Activated CD8-positive, alpha-beta T cell treated with anti-CD3 and anti-CD28 coated beads for 36 hours (primary cell): ENCODE measurements around the gene PPIAL4G. TPM values are rescaled to one million over a fixed set of nuclear protein-coding genes. Genes with fewer than 3 reads are reported as not detected.
"Not testable (repeated sequence)": the region's sequence is repeated elsewhere in the genome, so short reads cannot be mapped to it uniquely, and the experiment has no call there.

ENCODE experiments used
- ATAC-seq: fragments of 200-7000 bp; cut with Tn5 transposase; one replicate; pipeline ENCODE4 v1.10.0; 2021; ENCODE audit warnings: mild to moderate bottlenecking, moderate library complexity
- CTCF ChIA-PET: fragments of 350-600 bp; sonication (Branson Sonifier 250); formaldehyde crosslinking; loops from one replicate; lab custom pipeline; 2021; ENCODE audit warnings: antibody characterized with exemption; lab: Charles Lee
- POLR2A ChIA-PET: fragments of 350-600 bp; sonication (Branson Sonifier 250); formaldehyde crosslinking; loops from one replicate; lab custom pipeline; 2021; ENCODE audit warnings: antibody characterized with exemption; lab: Charles Lee
- DNase-seq: peaks from one replicate; pipeline ENCODE4 v3.0.0-alpha.2; 2020
- H3K27ac Mint-ChIP-seq: one replicate; pipeline ENCODE4 v1.8.0; 2021; ENCODE audit warnings: mild to moderate bottlenecking, mixed read lengths
- H3K27me3 Mint-ChIP-seq: one replicate; pipeline ENCODE4 v1.8.0; 2021; ENCODE audit warnings: mixed read lengths
- H3K36me3 Mint-ChIP-seq: one replicate; pipeline ENCODE4 v1.8.0; 2021; ENCODE audit warnings: low read depth, mixed read lengths
- H3K4me1 Mint-ChIP-seq: one replicate; pipeline ENCODE4 v1.8.0; 2021; ENCODE audit warnings: low read depth, mixed read lengths
- H3K4me3 Mint-ChIP-seq: one replicate; pipeline ENCODE4 v1.8.0; 2021; ENCODE audit warnings: mild to moderate bottlenecking, moderate library complexity, mixed read lengths
- H3K9me3 Mint-ChIP-seq: one replicate; pipeline ENCODE4 v1.8.0; 2021; ENCODE audit warnings: mixed read lengths
- intact Hi-C: fragments of 100-400 bp; cut with micrococcal nuclease; formaldehyde crosslinking; loops from one replicate; pipeline ENCODE4 v1.10.0; 2022
- total RNA-seq, 2 experiments: library from RNA; stranded (reverse); gene quantifications; one replicate each; pipeline ENCODE4 v1.2.3, GENCODE V29; 2021

The PPIAL4G gene
- total RNA-seq = under 1 TPM in 1 of 2 experiments, not detected in 1; 0.07 TPM

DNA sequence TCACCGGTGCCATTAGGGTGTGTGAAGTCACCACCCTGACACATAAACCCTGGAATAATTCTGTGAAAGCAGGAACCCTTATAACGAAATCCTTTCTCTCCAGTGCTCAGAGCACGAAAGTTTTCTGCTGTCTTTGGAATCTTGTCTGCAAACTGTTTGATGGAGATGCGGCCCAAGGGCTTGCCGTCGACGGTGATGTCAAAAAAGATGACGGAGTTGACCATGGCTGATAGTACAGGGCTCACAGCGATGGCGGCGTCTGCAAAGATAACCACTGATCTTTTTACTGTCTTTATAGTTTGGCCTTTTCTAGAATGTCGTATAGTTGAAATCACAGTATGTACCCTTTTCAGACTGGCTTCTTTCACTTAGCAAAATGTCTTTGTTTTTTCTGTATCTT is at the start of gene PPIAL4G:
Gene PPIAL4G (minus strand): TSS at position 274 of the 400 bp plus-strand sequence. CDS start 50 bp downstream, at position 224.
- ATAC-seq, H3K27me3 Mint-ChIP-seq, H3K36me3 Mint-ChIP-seq, H3K4me1 Mint-ChIP-seq, DNase-seq, H3K4me3 Mint-ChIP-seq, POLR2A ChIA-PET, H3K27ac Mint-ChIP-seq, CTCF ChIA-PET, intact Hi-C loops, H3K9me3 Mint-ChIP-seq: not testable (repeated sequence)

DNA sequence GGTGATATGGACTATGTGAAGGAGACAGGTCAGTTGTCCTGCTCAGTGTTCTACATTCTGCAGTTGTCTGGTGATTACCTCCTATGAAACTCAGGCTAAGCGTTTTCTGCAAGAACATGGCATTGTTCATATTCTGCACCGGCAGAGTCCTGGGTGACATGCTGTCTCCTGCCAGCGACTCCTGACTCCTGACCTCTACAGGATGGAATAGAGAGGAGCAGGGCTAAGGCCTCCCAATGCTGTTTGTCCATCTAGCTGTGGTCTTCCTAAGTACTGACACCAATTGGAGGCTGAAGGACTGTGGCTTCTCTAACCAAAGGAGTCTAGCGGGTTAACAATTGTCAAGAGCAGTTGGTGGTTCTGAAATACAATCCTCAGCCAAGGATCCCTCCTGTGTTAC is 49.1 kb upstream of the PPIAL4G start:
- H3K4me3 Mint-ChIP-seq, intact Hi-C loops, H3K4me1 Mint-ChIP-seq, POLR2A ChIA-PET, ATAC-seq, H3K9me3 Mint-ChIP-seq, H3K27me3 Mint-ChIP-seq, H3K36me3 Mint-ChIP-seq, DNase-seq, CTCF ChIA-PET, H3K27ac Mint-ChIP-seq: not testable (repeated sequence)

DNA sequence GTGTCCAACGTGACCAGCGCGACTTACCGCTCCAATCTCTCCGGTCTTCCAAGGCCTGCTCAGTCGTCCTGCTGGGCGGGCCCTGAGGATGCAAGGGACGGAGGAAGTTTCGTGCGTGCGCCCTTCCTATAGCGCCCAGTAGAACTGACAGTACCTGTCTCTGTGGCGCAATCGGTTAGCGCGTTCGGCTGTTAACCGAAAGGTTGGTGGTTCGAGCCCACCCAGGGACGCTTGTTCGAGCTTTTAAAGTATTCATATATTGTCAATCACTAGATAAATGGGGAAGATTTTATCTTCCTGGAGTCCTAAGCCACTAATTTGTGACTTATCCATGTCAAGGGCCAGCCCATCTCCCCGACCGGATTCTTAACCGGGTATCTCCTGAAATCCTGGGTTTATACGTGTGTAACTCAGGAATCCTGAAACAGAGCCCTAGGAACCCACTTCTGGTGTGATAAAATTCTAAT is 46.0 kb upstream of the PPIAL4G start:
- intact Hi-C loops, H3K27me3 Mint-ChIP-seq, POLR2A ChIA-PET, H3K36me3 Mint-ChIP-seq, H3K9me3 Mint-ChIP-seq, CTCF ChIA-PET, ATAC-seq, H3K4me1 Mint-ChIP-seq: not testable (repeated sequence)
- DNase-seq = peak; percentile 84
- peak overlapping the region; percentile 66 for H3K4me3 Mint-ChIP-seq
- peak overlapping the region; percentile 70 for H3K27ac Mint-ChIP-seq

DNA sequence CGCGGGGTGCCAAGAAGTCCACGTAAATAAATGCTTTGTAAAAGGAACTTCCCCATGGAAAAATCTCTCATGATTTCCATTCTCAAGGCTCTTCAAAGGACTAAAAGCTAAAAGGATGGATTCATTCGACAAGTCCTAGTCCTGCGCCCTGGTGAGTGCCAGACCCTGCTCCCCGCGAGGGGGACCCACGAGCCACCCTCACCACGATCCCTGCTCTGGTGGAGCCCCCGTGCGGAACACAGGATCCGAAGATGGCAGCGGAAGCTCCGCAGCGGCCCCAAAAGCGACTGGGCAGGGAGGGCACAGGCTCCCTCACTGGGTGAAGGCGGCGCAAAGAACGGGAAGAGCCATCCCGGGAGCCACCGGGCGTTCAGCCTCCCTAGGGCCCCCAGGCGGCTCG is 45.5 kb upstream of the PPIAL4G start:
- ATAC-seq, H3K27me3 Mint-ChIP-seq, H3K27ac Mint-ChIP-seq, intact Hi-C loops, DNase-seq, H3K4me1 Mint-ChIP-seq, H3K4me3 Mint-ChIP-seq, H3K36me3 Mint-ChIP-seq, H3K9me3 Mint-ChIP-seq, CTCF ChIA-PET, POLR2A ChIA-PET: not testable (repeated sequence)

DNA sequence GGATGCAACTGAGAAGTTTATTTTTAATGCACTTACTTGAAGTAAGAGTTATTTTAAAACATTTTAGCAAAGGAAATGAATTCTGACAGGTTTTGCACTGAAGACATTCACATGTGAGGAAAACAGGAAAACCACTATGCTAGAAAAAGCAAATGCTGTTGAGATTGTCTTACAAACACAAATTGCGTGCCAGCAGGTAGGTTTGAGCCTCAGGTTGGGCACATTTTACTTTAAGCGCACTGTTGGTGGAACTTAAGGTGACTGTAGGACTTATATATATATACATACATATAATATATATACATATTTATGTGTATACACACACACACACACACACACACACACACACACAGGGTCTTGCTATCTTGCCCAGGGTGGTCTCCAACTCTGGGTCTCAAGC is 43.5 kb upstream of the PPIAL4G start:
- H3K9me3 Mint-ChIP-seq, H3K36me3 Mint-ChIP-seq, ATAC-seq, H3K4me1 Mint-ChIP-seq, POLR2A ChIA-PET, intact Hi-C loops, CTCF ChIA-PET, H3K27ac Mint-ChIP-seq, H3K27me3 Mint-ChIP-seq, DNase-seq, H3K4me3 Mint-ChIP-seq: not testable (repeated sequence)

DNA sequence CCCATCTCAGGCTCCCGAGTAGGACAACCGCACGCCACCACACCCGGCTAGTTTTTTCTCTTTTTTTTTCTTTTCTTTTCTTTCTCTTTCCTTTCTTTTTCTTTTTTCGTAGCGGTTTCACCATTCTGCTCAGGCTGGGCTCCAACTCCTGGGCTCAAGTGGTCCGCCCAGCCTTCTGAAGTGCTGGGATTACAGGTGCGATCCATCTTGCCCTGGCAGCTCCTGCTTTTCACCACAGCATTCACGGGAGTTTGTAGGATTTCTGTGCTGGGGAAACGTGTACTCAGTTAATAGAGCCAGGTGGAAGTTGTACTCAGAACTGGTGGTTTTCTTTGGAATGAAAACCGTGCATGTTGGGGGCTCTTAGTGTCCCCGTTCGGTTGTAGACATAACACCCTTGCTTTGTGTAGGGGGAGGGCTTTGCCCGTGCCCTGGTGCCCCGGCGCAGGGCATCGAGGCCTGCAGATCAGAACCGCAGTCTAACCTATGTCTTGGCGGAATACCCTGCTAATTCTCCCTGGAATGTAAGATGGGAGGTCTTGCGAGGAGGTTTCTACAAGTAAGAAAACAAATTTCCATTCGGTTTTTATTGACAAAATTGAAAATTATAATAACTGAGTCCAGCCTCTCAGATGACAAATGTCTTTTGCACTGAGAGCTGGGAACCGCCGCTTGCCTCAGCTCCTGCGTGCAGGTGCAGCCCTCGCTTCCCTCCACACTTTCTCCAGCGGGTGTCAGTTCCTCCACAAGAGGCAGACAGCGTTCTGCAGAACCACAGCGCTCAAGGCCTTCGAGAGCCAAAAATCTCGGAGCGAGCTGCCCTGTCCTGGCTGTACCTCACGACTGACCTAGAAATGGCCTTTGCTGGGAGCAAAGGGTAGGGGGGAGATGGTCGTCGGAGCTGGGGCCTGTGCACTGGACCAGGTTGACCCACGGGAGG is 40.4 kb upstream of the PPIAL4G start:
- intact Hi-C loops, H3K36me3 Mint-ChIP-seq, DNase-seq, H3K9me3 Mint-ChIP-seq, CTCF ChIA-PET, H3K27me3 Mint-ChIP-seq, H3K4me1 Mint-ChIP-seq: not testable (repeated sequence)
- peak overlapping the region; percentile 76 for H3K4me3 Mint-ChIP-seq
- H3K27ac Mint-ChIP-seq = peak overlapping the region; percentile 97
- POLR2A ChIA-PET = interaction anchor here (0.6 to 1.7 kb wide), 12 partner anchors 121 to 260 kb away, joined by 3 to 22 read pairs (median 4); no protein-coding TSS in a partner anchor
- peak; percentile 5 for ATAC-seq

DNA sequence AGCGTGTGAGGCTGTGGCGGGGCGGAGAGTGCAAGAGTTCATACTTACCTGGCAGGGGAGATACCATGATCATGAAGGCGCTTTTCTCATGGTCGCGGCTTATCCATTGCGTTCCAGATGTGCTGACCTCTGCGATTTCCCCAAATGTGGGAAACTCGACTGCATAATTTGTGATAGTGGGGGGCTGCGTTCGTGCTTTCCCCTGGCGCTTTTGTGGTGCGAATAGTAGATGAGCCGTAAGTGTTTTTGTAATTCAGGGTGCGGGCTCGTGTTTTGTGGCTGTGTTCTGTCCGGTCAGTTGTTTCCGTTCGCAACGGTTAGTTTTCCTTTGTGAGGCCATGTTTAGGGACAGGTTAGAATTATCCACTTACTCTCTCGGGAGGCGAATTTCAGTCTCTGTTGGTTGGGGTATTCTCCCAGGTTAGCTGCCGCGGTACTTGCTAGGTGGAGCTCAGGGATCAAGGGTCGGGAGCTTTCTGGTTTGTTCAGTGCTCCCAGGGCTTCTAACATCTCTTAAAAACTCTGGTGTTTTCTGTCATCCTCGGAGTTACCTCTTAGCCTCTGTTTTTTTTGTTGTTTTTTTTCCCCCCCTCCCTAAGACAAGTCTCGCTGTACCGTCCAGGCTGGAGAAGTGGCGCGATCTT is 39.6 kb upstream of the PPIAL4G start:
- H3K9me3 Mint-ChIP-seq = not testable (repeated sequence)
- peak; percentile 80 for ATAC-seq

DNA sequence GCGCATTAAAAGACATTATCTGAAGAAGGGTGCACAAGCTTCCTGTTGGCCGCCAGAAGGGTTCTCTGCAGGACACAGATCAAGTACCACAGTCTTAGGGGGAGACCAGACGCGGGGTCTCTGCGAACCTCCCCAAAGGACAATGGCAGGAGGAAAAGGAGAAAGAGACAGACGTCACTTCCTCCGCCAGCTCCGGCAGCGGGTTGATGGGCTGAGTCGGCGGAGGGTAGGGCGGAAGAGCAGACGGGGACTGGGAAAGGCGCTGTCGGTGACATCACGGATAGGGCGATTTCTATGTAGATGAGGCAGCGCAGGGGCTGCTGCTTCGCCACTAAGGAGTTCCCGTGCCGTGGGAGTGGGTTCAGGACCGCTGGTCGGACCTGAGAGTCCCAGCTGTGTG is 39.0 kb upstream of the PPIAL4G start:
- peak overlapping the region; percentile 76 for H3K4me3 Mint-ChIP-seq
- H3K36me3 Mint-ChIP-seq, CTCF ChIA-PET, H3K9me3 Mint-ChIP-seq, H3K27me3 Mint-ChIP-seq, intact Hi-C loops, H3K4me1 Mint-ChIP-seq: not testable (repeated sequence)
- ATAC-seq = peak; percentile 54
- POLR2A ChIA-PET = interaction anchor here (1.3 to 1.7 kb wide), 3 partner anchors 134 to 159 kb away, joined by 3 to 22 read pairs (median 4); no protein-coding TSS in a partner anchor
- peak; percentile 89 for DNase-seq
- peak overlapping the region; percentile 97 for H3K27ac Mint-ChIP-seq

More for the DNA sequence above, 39.6 kb upstream of the PPIAL4G start:
- peak overlapping the region; percentile 97 for H3K27ac Mint-ChIP-seq
- H3K36me3 Mint-ChIP-seq, H3K4me1 Mint-ChIP-seq, CTCF ChIA-PET, H3K27me3 Mint-ChIP-seq, intact Hi-C loops: not testable (repeated sequence)
- peak; percentile 97 for DNase-seq
- POLR2A ChIA-PET = interaction anchor here (0.6 to 1.7 kb wide), 12 partner anchors 120 to 259 kb away, joined by 3 to 22 read pairs (median 4); no protein-coding TSS in a partner anchor
- H3K4me3 Mint-ChIP-seq = peak overlapping the region; percentile 76

DNA sequence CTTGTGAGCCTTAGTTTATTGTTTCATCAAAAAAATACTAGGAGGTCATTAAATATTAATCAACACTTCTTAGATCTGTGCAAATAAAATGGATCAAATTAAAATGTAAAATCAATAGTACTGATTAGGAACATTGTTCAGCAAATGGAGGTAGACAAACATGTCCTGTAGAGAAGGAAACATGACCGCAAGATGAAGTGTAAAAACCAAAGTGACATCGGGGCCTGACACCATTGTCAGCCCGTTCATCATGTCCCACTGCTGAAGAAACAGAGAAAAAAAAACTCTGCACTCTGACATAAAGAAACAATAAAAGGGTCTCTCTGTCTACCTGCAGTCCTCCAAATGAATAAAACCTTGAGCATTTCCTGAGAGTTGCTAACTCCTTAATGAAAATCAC is 31.2 kb upstream of the PPIAL4G start:
- intact Hi-C loops, DNase-seq, CTCF ChIA-PET: not testable (repeated sequence)

DNA sequence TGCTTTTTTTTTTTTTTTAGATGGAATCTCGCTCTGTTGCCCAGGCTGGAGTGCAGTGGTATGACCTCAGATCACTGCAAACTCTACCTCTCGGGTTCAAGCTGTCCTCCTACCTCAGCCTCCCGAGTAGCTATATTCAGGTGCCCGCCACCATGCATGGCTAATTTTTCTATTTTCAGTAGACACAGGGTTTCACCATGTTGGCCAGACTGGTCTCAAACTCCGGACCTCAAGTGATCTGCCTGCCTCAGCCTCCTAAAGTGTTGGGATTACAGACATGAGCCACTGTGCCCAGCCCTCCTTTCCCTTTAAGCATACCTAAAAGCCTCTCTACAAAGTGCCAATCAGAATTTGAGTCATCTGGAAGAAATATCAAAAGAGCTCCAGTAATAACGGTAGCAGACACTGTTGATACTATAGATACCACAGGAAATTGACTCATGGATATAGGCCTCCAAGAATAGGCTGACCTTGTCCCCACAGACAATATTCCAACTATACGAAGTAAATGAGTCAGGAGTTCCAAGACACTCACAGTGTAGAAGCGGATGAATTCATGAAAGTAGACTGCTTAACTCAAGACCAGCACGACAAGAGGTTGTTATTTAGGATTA is 29.6 kb upstream of the PPIAL4G start:
- H3K4me3 Mint-ChIP-seq, CTCF ChIA-PET, POLR2A ChIA-PET, H3K27me3 Mint-ChIP-seq, H3K9me3 Mint-ChIP-seq, intact Hi-C loops, DNase-seq, H3K36me3 Mint-ChIP-seq: not testable (repeated sequence)
- Mint-ChIP-seq H3K4me1 (peaks cover 20% of the 10 kb centered on the region), H3K27ac (peak overlapping the region; percentile 38)
- ATAC-seq = peak; percentile 96

More for the DNA sequence above, 31.2 kb upstream of the PPIAL4G start:
- H3K27me3 Mint-ChIP-seq, H3K9me3 Mint-ChIP-seq, POLR2A ChIA-PET, ATAC-seq, H3K36me3 Mint-ChIP-seq, H3K4me3 Mint-ChIP-seq: not testable (repeated sequence)
- H3K27ac Mint-ChIP-seq = peak overlapping the region; percentile 70
- H3K4me1 Mint-ChIP-seq = peaks cover 20% of the 10 kb centered on the region

DNA sequence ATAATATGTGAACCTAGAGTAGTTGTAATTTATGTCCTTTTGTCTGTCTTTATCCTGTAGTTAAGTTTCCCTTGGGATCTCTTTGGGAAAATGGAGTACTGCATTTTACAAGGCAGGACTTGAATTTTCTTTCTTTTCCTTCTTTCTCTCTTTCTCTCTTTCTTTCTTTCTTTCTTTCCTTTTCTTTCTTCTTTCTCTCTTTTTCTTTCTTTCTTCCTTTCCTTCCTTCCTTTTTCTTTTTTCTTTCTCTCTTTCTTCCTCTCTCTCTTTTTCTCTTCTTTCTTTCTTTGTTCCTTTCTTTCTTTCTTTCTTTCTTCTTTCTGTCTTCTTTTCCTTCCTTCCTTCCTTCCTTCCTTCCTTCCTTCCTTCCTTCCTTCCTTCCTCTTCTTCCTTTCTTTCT is 10.8 kb upstream of the PPIAL4G start:
- H3K4me1 Mint-ChIP-seq, ATAC-seq, H3K27ac Mint-ChIP-seq, H3K36me3 Mint-ChIP-seq, intact Hi-C loops, H3K4me3 Mint-ChIP-seq, DNase-seq, H3K9me3 Mint-ChIP-seq, CTCF ChIA-PET, POLR2A ChIA-PET, H3K27me3 Mint-ChIP-seq: not testable (repeated sequence)
